NOMO-1 (cell line): ENCODE data around the gene CPLX4.

Experiments
- DNase-seq, 2 experiments: peaks; one replicate each; lab custom pipeline; 2025; ENCODE audit not compliant: unreplicated experiment in 2 of 2; lab: John Stamatoyannopoulos, UW

Gene CPLX4

GRCh38 chr18:59308248-59308937, 10.1 kb downstream of the CPLX4 start:
- DNase-seq = peak; percentile 49 to 50

GRCh38 chr18:59306640-59307039, 11.8 kb downstream of the CPLX4 start:
- no peak for DNase-seq

- no peak for DNase-seq
Measured at GRCh38 chr18:59305295-59305694, 13.2 kb downstream of the CPLX4 start.

GRCh38 chr18:59303656-59304195, 14.7 kb downstream of the CPLX4 start:
- no peak for DNase-seq

GRCh38 chr18:59303006-59303405, 15.4 kb downstream of the CPLX4 start:
- DNase-seq = no peak

- DNase-seq = no peak
Measured at GRCh38 chr18:59301929-59302328, 16.5 kb downstream of the CPLX4 start.

GRCh38 chr18:59300676-59301285, 17.7 kb downstream of the CPLX4 start:
- DNase-seq = no peak

- no peak for DNase-seq
Measured at GRCh38 chr18:59298871-59299270, 19.6 kb downstream of the CPLX4 start.

GRCh38 chr18:59293317-59293716, 25.1 kb downstream of the CPLX4 start:
- DNase-seq = no peak

- DNase-seq = no peak
Measured at GRCh38 chr18:59286341-59286740, 32.1 kb downstream of the CPLX4 start.

- DNase-seq = no peak
Measured at GRCh38 chr18:59282341-59282740, 36.1 kb downstream of the CPLX4 start.

GRCh38 chr18:59279722-59280121, 38.7 kb downstream of the CPLX4 start:
- no peak for DNase-seq

- no peak for DNase-seq
Measured at GRCh38 chr18:59279193-59279592, 39.3 kb downstream of the CPLX4 start.

- DNase-seq = no peak
Measured at GRCh38 chr18:59278793-59279192, 39.7 kb downstream of the CPLX4 start.

GRCh38 chr18:59276047-59276446, 42.4 kb downstream of the CPLX4 start:
- DNase-seq = no peak

GRCh38 chr18:59275406-59275949, 43.0 kb downstream of the CPLX4 start:
- DNase-seq = no peak

GRCh38 chr18:59274533-59274928, 43.9 kb downstream of the CPLX4 start:
- no peak for DNase-seq

GRCh38 chr18:59273759-59274532, 44.5 kb downstream of the CPLX4 start:
- no peak for DNase-seq

- DNase-seq = no peak
Measured at GRCh38 chr18:59272891-59273758, 45.3 kb downstream of the CPLX4 start, which contains the start of gene RAX. RAX (minus strand) TSS chr18:59273454; CDS start chr18:59273206, 248 bp downstream.

GRCh38 chr18:59272221-59272888, 46.1 kb downstream of the CPLX4 start:
- DNase-seq = no peak
